ENCODE measurements around the gene RARG.

RARG gene

DNA sequence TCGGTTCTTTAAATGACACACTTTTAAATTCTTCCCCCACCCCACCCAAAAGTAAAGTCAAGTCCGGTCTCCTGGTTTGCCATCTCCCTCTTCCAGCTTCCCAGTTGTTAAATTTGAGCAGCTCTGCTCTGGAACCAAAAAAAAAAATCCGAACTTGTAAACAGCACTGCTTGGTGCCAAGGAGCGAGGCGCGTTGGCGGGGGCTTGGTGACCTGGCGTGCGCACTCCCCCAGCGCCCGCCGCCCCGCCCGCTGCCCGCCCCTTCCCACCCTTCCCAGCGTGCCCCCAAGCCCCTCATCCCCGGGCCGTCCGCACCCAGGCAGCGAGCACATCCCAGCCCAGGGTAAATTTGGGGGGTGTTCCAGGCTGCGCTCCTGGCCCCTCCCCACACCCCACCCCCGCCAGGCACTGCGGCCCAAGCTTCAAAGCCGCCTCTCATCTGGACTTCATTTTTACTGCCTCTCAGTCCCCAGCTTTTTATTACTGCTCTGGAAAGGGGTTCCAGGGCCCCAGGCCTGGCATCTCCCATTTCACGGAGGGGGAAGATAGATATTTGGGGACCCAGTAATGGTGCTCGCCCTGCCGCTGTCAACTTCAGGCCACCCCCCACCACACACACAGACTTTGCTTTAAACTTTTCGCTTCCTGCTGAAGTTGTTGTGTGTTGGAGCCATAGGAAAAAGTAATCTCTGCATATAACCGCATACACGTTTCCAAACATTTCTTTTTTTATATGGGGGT is 13.3 kb downstream of the RARG start:
- TF ChIP-seq, protein P1, sequence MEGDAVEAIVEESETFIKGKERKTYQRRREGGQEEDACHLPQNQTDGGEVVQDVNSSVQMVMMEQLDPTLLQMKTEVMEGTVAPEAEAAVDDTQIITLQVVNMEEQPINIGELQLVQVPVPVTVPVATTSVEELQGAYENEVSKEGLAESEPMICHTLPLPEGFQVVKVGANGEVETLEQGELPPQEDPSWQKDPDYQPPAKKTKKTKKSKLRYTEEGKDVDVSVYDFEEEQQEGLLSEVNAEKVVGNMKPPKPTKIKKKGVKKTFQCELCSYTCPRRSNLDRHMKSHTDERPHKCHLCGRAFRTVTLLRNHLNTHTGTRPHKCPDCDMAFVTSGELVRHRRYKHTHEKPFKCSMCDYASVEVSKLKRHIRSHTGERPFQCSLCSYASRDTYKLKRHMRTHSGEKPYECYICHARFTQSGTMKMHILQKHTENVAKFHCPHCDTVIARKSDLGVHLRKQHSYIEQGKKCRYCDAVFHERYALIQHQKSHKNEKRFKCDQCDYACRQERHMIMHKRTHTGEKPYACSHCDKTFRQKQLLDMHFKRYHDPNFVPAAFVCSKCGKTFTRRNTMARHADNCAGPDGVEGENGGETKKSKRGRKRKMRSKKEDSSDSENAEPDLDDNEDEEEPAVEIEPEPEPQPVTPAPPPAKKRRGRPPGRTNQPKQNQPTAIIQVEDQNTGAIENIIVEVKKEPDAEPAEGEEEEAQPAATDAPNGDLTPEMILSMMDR (IDR thresholded peaks at IDR 0.05; ENCODE audit: low read depth, low read length): no peak
- peak overlapping the region; percentile 70 for H3K4me3 ChIP-seq (ENCODE audit: low read depth, low read length)

DNA sequence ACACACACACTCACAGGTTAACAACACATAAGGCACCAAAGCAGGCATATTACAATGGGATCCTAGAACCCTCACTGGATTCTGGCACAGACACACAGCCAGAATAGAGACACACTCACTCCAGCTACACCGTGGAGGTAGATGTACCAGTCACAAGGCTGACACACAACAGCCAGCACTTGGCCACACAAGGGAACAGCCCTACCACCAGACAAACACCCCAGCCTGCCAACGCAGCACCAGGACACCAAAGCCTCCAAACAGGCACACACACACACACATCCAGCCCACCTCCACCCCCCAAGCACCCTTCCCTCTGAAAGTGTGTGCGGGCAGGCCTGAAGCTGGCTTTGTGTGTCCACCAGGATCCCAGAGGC is 14.1 kb downstream of the RARG start:
- H3K4me3 ChIP-seq (ENCODE audit: low read depth, low read length): peak overlapping the region; percentile 70
- TF ChIP-seq, protein P1 (IDR thresholded peaks at IDR 0.05; ENCODE audit: low read depth, low read length): no peak

DNA sequence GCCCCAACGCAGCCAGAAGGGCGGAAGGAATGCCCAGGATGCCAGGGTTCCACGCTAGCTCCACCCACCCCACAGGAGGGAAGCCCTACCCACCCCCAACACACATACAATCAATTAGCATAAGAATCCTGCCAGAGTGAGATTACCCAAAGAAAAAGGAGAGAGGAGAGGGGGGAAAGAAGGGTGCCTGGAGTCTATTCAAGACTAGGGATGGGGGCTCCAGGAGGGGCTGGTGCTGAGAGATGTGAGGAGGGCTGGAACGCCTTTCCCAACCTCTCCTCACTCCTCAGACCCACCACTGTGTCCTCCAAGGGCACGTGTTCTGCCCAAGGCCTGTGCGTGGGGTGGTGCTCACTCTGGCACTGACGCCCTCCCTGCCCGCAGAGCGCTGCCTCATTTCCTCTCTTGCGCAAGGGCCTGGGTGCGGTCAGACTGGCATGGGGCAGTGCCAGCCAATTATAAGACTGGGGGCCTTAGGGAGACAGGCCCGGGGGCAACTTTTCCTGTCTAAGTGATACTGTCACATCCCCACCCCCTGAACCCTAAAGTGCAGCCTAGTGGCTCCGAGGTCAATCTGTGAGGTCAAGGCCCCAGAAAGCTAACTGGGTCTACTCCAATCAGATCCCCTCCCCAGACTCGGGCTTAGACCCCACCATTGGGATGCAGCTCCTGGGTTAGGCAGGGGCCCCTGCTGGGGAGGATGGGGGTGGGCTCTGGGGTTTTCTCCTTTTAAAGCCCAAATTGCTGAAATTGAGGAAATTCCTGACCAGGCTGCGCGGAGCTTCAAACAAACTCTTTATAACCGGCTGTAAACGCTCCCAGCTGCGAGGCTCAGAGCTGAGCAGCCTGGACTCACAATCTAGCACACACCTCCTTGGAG is 14.7 kb downstream of the RARG start:
- TF ChIP-seq, protein P1 (IDR thresholded peaks at IDR 0.05; ENCODE audit: low read depth, low read length): no peak
- no peak overlapping the region; the same call in 1 of the 2 replicates for H3K4me3 ChIP-seq (ENCODE audit: low read depth, low read length)

DNA sequence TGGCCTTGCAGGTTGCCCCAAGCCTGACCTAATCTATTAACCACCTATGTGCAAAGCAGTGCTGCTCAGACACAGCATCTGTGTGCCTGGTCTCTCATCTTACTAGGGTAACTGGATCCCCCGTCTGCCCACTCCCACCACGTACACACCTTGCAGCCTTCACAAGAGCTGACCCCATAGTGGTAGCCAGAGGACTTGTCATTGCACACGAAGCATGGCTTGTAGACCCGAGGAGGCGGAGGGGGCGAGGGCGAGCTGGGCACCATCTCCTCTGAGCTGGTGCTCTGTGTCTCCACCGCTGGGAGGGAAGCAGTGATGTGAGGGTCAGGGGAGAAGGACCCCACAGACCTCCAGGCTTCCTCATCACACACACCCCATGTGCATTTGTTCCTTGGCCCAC is 16.5 kb downstream of the RARG start:
- TF ChIP-seq, protein P1 (IDR thresholded peaks at IDR 0.05; ENCODE audit: low read depth, low read length): no peak
- H3K4me3 ChIP-seq (ENCODE audit: low read depth, low read length): no peak overlapping the region

DNA sequence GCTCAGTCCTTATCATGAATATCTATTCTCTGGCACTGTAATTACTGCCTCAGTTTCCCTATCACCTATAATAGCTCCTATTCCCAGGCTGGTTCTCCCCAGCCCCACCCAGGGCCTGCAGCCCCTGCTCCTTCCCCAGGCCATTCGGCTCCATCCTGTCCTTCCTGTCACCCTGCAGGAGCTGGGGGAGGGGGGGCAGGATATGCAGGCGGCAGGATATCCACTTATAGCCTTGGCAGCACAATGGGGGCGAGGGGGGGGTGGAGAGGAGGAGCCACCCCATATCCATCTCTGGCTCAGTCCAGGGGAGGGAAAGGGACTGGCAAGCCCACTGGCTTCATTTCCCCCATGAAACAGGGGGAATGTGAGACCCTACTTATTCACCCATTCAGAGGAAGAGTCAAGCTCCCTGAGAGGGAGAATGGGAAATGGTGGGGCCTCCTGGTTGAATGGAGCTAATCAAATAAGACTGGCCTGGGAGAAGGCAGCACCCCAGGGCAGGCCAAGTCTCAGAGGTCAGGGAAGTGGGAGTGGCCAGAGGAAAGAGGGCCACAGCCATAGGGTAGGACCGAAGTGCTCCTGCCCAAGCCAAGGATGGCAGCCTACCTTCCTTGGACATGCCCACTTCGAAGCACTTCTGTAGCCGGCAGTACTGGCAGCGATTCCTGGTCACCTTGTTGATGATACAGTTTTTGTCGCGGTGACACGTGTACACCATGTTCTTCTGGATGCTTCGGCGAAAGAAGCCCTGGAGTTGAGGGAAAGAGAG is 17.1 kb downstream of the RARG start:
- no peak overlapping the region for H3K4me3 ChIP-seq (ENCODE audit: low read depth, low read length)
- TF ChIP-seq, protein P1 (IDR thresholded peaks at IDR 0.05; ENCODE audit: low read depth, low read length): no peak

DNA sequence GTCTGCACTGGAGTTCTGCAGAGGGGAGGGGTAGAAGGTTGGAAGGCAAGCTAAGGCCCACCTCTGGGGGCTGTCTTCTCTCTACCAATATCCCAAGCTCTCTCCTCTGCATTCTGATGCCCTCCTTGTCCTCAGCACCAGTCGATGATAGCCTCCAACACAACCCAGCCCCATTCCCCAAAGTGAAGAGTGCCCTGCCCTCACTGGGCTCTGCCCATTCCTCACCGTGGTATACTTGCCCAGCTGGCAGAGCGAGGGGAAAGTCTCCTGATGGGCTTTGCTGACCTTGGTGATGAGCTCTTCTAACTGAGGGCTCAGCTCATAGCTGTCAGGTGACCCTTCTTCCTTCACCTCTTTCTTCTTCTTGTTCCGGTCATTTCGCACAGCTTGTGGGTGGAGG is 17.8 kb downstream of the RARG start:
- no peak overlapping the region for H3K4me3 ChIP-seq (ENCODE audit: low read depth, low read length)

More for the DNA sequence above, 17.8 kb downstream of the RARG start:
- TF ChIP-seq, protein P1 (IDR thresholded peaks at IDR 0.05; ENCODE audit: low read depth, low read length): no peak
